Cardiac muscle cell (in vitro differentiated cells and primary cell): ENCODE measurements around the gene WDR43. TPM values are rescaled to one million over a fixed set of nuclear protein-coding genes. Genes with fewer than 3 reads are reported as not detected.

Experiments used
- DNase-seq, 2 donors: peaks; one replicate each; pipeline versions ENCODE4 v3.0.0 to v3.0.0-alpha.2; 2010 to 2017; ENCODE audit warnings: low read depth in 1 of 2, low spot score in 1 of 2
- H3K27ac ChIP-seq: fragments of 200-600 bp; sonication (generic); 2 replicates; pipeline ENCODE4 v1.5.1; 2016
- H3K27me3 ChIP-seq: fragments of 200-600 bp; sonication (generic); 2 replicates; pipeline ENCODE4 v1.6.0; 2016; ENCODE audit warnings: control low read depth
- H3K36me3 ChIP-seq: fragments of 200-600 bp; sonication (generic); 2 replicates; pipeline ENCODE4 v1.5.1; 2016; ENCODE audit warnings: control low read depth
- H3K4me1 ChIP-seq: fragments of 200-600 bp; sonication (generic); 2 replicates; pipeline ENCODE4 v1.8.1; 2017; ENCODE audit warnings: low read depth, mild to moderate bottlenecking, mixed run types
- H3K4me3 ChIP-seq: fragments of 200-600 bp; sonication (generic); 2 replicates; pipeline ENCODE4 v1.5.1; 2016; ENCODE audit warnings: mild to moderate bottlenecking
- H3K9me3 ChIP-seq: fragments of 200-600 bp; sonication (generic); 2 replicates; pipeline ENCODE4 v1.5.1; 2017; ENCODE audit warnings: low read depth, mild to moderate bottlenecking, control low read depth
- CTCF ChIP-seq: IDR thresholded peaks from 2 replicates; pipeline ENCODE4 v1.5.1; 2012; ENCODE audit warnings: low read depth, mild to moderate bottlenecking, low read length
- polyA plus RNA-seq: library from polyadenylated mRNA; unstranded; fragments of >200 nt; fragmentation: Nextera tagmentation; extraction: Ambion mirVana; gene quantifications from 2 replicates; pipeline ENCODE4 v1.2.1, GENCODE V29; 2016
- total RNA-seq: library from RNA; depleted of rRNA; stranded (reverse); fragments of >200 nt; gene quantifications from 2 replicates; pipeline ENCODE4 v1.2.3, GENCODE V29; 2016

Gene WDR43
- total and polyA plus RNA-seq, 2 experiments from 2014 or later = 16.9 to 34.1 TPM

GRCh38 chr2:28962505-28962904 is 68.0 kb downstream of the WDR43 start:
- no peak for TF ChIP-seq CTCF
- no peak overlapping the region for H3K4me3 ChIP-seq
- no peak overlapping the region for H3K27ac ChIP-seq
- DNase-seq = no peak
- H3K36me3 ChIP-seq = no peaks in the 10 kb centered on the region
- peaks cover 6% of the 10 kb centered on the region for H3K4me1 ChIP-seq
- no peaks in the 10 kb centered on the region for H3K9me3 ChIP-seq
- no peaks in the 10 kb centered on the region for H3K27me3 ChIP-seq

GRCh38 chr2:28970464-28971160 is 76.1 kb downstream of the WDR43 start:
- TF ChIP-seq CTCF = no peak
- no peaks in the 10 kb centered on the region for H3K27me3 ChIP-seq
- H3K36me3 ChIP-seq = no peaks in the 10 kb centered on the region
- no peak overlapping the region for H3K4me3 ChIP-seq
- H3K4me1 ChIP-seq = no peaks in the 10 kb centered on the region
- no peak for DNase-seq
- H3K9me3 ChIP-seq = no peaks in the 10 kb centered on the region
- H3K27ac ChIP-seq = no peak overlapping the region

GRCh38 chr2:28972778-28973335 is 78.4 kb downstream of the WDR43 start:
- Histone ChIP-seq H3K27me3 (no peaks in the 10 kb centered on the region), H3K27ac (no peak overlapping the region), H3K4me1 (peaks cover 5% of the 10 kb centered on the region), H3K36me3 (no peaks in the 10 kb centered on the region), H3K4me3 (no peak overlapping the region), H3K9me3 (no peaks in the 10 kb centered on the region)
- no peak for DNase-seq
- no peak for TF ChIP-seq CTCF

GRCh38 chr2:28974252-28974651 is 79.8 kb downstream of the WDR43 start:
- no peaks in the 10 kb centered on the region for H3K27me3 ChIP-seq
- H3K4me1 ChIP-seq = peaks cover 5% of the 10 kb centered on the region
- H3K4me3 ChIP-seq = no peak overlapping the region
- H3K36me3 ChIP-seq = no peaks in the 10 kb centered on the region
- H3K9me3 ChIP-seq = no peaks in the 10 kb centered on the region
- DNase-seq = no peak
- no peak overlapping the region for H3K27ac ChIP-seq
- TF ChIP-seq CTCF = no peak

GRCh38 chr2:28975671-28976070 is 81.2 kb downstream of the WDR43 start:
- H3K4me1 ChIP-seq = peaks cover 5% of the 10 kb centered on the region
- H3K4me3 ChIP-seq = no peak overlapping the region
- H3K27ac ChIP-seq = no peak overlapping the region
- no peaks in the 10 kb centered on the region for H3K36me3 ChIP-seq
- TF ChIP-seq CTCF = no peak
- no peaks in the 10 kb centered on the region for H3K9me3 ChIP-seq
- H3K27me3 ChIP-seq = no peaks in the 10 kb centered on the region
- DNase-seq = peak in 1 of 2 donors; percentile 50
